PC-9 (cell line): Measurements from ENCODE around the gene MYBPH. TPM values are rescaled to one million over a fixed set of nuclear protein-coding genes. Genes with fewer than 3 reads are reported as not detected.

Experiments used
- BruUV-seq: library from RNA; stranded (reverse); fragments of 400-500 nt; replicated peaks from 2 replicates; lab custom pipeline; 2021; lab: Mats Ljungman, UMichigan
- CTCF ChIA-PET: fragments of 300-600 bp; sonication (Branson Sonifier 250); formaldehyde crosslinking; loops from one replicate; lab custom pipeline; 2022; ENCODE audit warnings: antibody characterized with exemption; lab: Charles Lee
- POLR2A ChIA-PET: fragments of 300-600 bp; sonication (Branson Sonifier 250); formaldehyde crosslinking; loops from one replicate; lab custom pipeline; 2022; ENCODE audit warnings: antibody characterized with exemption; ENCODE audit not compliant: unreplicated experiment; lab: Charles Lee
- DNase-seq, 2 experiments: peaks; one replicate each; pipeline versions ENCODE4 v3.0.0 to v3.0.0-alpha.2; 2015 to 2022; ENCODE audit warnings: mixed read lengths in 1 of 2
- H2AFZ ChIP-seq: fragments of 200-600 bp; sonication (generic); 2 replicates; pipeline ENCODE4 v1.8.1; 2017; ENCODE audit warnings: antibody characterized with exemption
- H3F3A ChIP-seq: fragments of 200-600 bp; sonication (generic); 2 replicates; pipeline ENCODE4 v1.8.1; 2017; ENCODE audit warnings: antibody characterized with exemption, mild to moderate bottlenecking, low read depth; ENCODE audit not compliant: insufficient read depth
- H3K27ac ChIP-seq: fragments of 200-600 bp; sonication (generic); 2 replicates; pipeline ENCODE4 v1.6.1; 2016; ENCODE audit warnings: mixed run types
- H3K27me3 ChIP-seq: fragments of 200-600 bp; sonication (generic); 2 replicates; pipeline ENCODE4 v1.6.1; 2016; ENCODE audit warnings: low read depth, mixed run types; ENCODE audit not compliant: insufficient read depth
- H3K36me3 ChIP-seq: fragments of 200-600 bp; sonication (generic); 2 replicates; pipeline ENCODE4 v1.6.1; 2016; ENCODE audit warnings: low read depth, mixed run types
- H3K4me1 ChIP-seq: fragments of 200-600 bp; sonication (generic); replicated peaks from 2 replicates; pipeline ENCODE4 v1.6.1; 2016; ENCODE audit warnings: mixed run types; ENCODE audit not compliant: insufficient read depth
- H3K4me2 ChIP-seq: fragments of 200-600 bp; sonication (generic); 2 replicates; pipeline ENCODE4 v1.6.1; 2017; ENCODE audit warnings: mixed run types
- H3K4me3 ChIP-seq: fragments of 200-600 bp; sonication (generic); 2 replicates; pipeline ENCODE4 v1.6.1; 2016; ENCODE audit warnings: mixed run types
- H3K79me2 ChIP-seq: fragments of 200-600 bp; sonication (generic); 2 replicates; pipeline ENCODE4 v1.6.1; 2017; ENCODE audit warnings: low read depth, mixed run types
- H3K9me2 ChIP-seq: fragments of 200-600 bp; sonication (generic); 2 replicates; pipeline ENCODE4 v1.8.1; 2017; ENCODE audit warnings: mild to moderate bottlenecking; ENCODE audit not compliant: insufficient read depth
- H3K9me3 ChIP-seq: fragments of 200-600 bp; sonication (generic); 2 replicates; pipeline ENCODE4 v1.8.1; 2016; ENCODE audit warnings: low read depth; ENCODE audit not compliant: insufficient read depth
- H4K20me1 ChIP-seq: fragments of 200-600 bp; sonication (generic); 2 replicates; pipeline ENCODE4 v1.8.1; 2017; ENCODE audit not compliant: insufficient read depth
- CTCF ChIP-seq: fragments of 200-600 bp; sonication (generic); conservative IDR thresholded peaks from 2 replicates; pipeline ENCODE4 v1.6.1; 2017; ENCODE audit warnings: mixed run types, antibody characterized with exemption, mild to moderate bottlenecking, moderate library complexity
- EZH2 ChIP-seq: fragments of 200-600 bp; sonication (generic); IDR thresholded peaks from 2 replicates; pipeline ENCODE4 v1.8.0; 2017; ENCODE audit warnings: antibody characterized with exemption, low read depth
- intact Hi-C: fragments of 100-400 bp; cut with micrococcal nuclease; formaldehyde crosslinking; loops from one replicate; pipeline ENCODE4 v1.10.0; 2022; ENCODE audit not compliant: unreplicated experiment
- total RNA-seq: library from RNA; stranded (reverse); gene quantifications from 2 replicates; pipeline ENCODE4 v1.2.3, GENCODE V29; 2021

MYBPH gene
- total RNA-seq, 1 experiment from 2014 or later: not detected

GRCh38 chr1:203170625-203171330 lies 4.8 kb downstream of the MYBPH start:
- H3K36me3 ChIP-seq: no peaks in the 10 kb centered on the region
- H3K27ac ChIP-seq: no peak overlapping the region
- H3K4me3 ChIP-seq: no peak overlapping the region
- no peaks in the 10 kb centered on the region for H3K79me2 ChIP-seq
- no peaks in the 10 kb centered on the region for H4K20me1 ChIP-seq
- BruUV-seq: no TSS peak
- H3K9me2 ChIP-seq: no peaks in the 10 kb centered on the region
- intact Hi-C loops: no loop called here
- no peaks in the 10 kb centered on the region for H3F3A ChIP-seq
- H3K4me2 ChIP-seq: no peak overlapping the region
- TF ChIP-seq EZH2: no peak
- no peak for TF ChIP-seq CTCF
- ChIA-PET CTCF (interaction anchor here (0.5 to 0.6 kb wide), 2 partner anchors 132 to 244 kb away, joined by 3 read pairs; partner anchors contain the start of gene KLHL12), POLR2A (no interaction called here)
- no peak overlapping the region for H2AFZ ChIP-seq
- no peaks in the 10 kb centered on the region for H3K27me3 ChIP-seq
- H3K4me1 ChIP-seq: peaks cover 17% of the 10 kb centered on the region
- DNase-seq: no peak
- no peaks in the 10 kb centered on the region for H3K9me3 ChIP-seq

GRCh38 chr1:203169770-203170520 lies 5.7 kb downstream of the MYBPH start:
- H3K9me3 ChIP-seq: no peaks in the 10 kb centered on the region
- TF ChIP-seq CTCF (no peak), EZH2 (no peak)
- DNase-seq: no peak
- ChIA-PET CTCF (interaction anchor here (0.6 kb wide), 1 partner anchor 131 kb away, joined by 3 read pairs; no protein-coding TSS in a partner anchor), POLR2A (no interaction called here)
- H3K27ac ChIP-seq: no peak overlapping the region
- BruUV-seq: no TSS peak
- H3K4me3 ChIP-seq: no peak overlapping the region
- intact Hi-C loops: no loop called here
- H3K36me3 ChIP-seq: no peaks in the 10 kb centered on the region
- no peaks in the 10 kb centered on the region for H3K9me2 ChIP-seq
- no peaks in the 10 kb centered on the region for H3K27me3 ChIP-seq
- H3K79me2 ChIP-seq: no peaks in the 10 kb centered on the region
- H3K4me2 ChIP-seq: no peak overlapping the region
- no peaks in the 10 kb centered on the region for H4K20me1 ChIP-seq
- H2AFZ ChIP-seq: no peak overlapping the region
- peaks cover 17% of the 10 kb centered on the region for H3K4me1 ChIP-seq
- H3F3A ChIP-seq: no peaks in the 10 kb centered on the region

- no TSS peak for BruUV-seq
- H3K9me3 ChIP-seq: no peaks in the 10 kb centered on the region
- CTCF ChIA-PET: no interaction called here
- H2AFZ ChIP-seq: no peak overlapping the region
- no peaks in the 10 kb centered on the region for H4K20me1 ChIP-seq
- H3F3A ChIP-seq: no peaks in the 10 kb centered on the region
- no peak for TF ChIP-seq EZH2
- TF ChIP-seq CTCF: no peak
- DNase-seq: no peak
- H3K36me3 ChIP-seq: no peaks in the 10 kb centered on the region
- no peaks in the 10 kb centered on the region for H3K79me2 ChIP-seq
- no peak overlapping the region for H3K4me3 ChIP-seq
- peaks cover 14% of the 10 kb centered on the region for H3K4me1 ChIP-seq
- POLR2A ChIA-PET: no interaction called here
- H3K27ac ChIP-seq: no peak overlapping the region
- H3K4me2 ChIP-seq: no peak overlapping the region
- no peaks in the 10 kb centered on the region for H3K9me2 ChIP-seq
- intact Hi-C loops: no loop called here
- no peaks in the 10 kb centered on the region for H3K27me3 ChIP-seq
Measured at GRCh38 chr1:203168991-203169390, 6.6 kb downstream of the MYBPH start.
